Neural crest cell (in vitro differentiated cells): Measurements from ENCODE around the gene PLAAT2. TPM values are rescaled to one million over a fixed set of nuclear protein-coding genes. Genes with fewer than 3 reads are reported as not detected.

ENCODE experiments used
- DNase-seq: peaks from one replicate; pipeline ENCODE4 v3.0.0; 2021; ENCODE audit warnings: low read depth, mixed read lengths, low spot score
- H3K27ac Mint-ChIP-seq: one replicate; pipeline ENCODE4 v1.8.0; 2021; ENCODE audit warnings: mild to moderate bottlenecking, mixed read lengths; ENCODE audit not compliant: unreplicated experiment
- H3K27me3 Mint-ChIP-seq: 2 replicates; pipeline ENCODE4 v1.8.0; 2021; ENCODE audit warnings: low read depth, mild to moderate bottlenecking, mixed read lengths
- H3K36me3 Mint-ChIP-seq: 2 replicates; pipeline ENCODE4 v1.8.0; 2021; ENCODE audit warnings: low read depth, mild to moderate bottlenecking, mixed read lengths
- H3K4me1 Mint-ChIP-seq: 2 replicates; pipeline ENCODE4 v1.8.0; 2021; ENCODE audit warnings: mixed read lengths
- H3K4me3 Mint-ChIP-seq: one replicate; pipeline ENCODE4 v1.8.0; 2021; ENCODE audit warnings: mild to moderate bottlenecking, mixed read lengths
- H3K9me3 Mint-ChIP-seq: 2 replicates; pipeline ENCODE4 v1.8.0; 2021; ENCODE audit warnings: mixed read lengths
- total RNA-seq: library from RNA; stranded (reverse); gene quantifications from 2 replicates; pipeline ENCODE4 v1.2.1, GENCODE V29; 2021
- TF ChIP-seq, protein P1 (sequence below): fragments of 200-600 bp; sonication (generic); conservative IDR thresholded peaks from 2 replicates; pipeline ENCODE4 v1.5.0; 2021; ENCODE audit warnings: antibody characterized with exemption, mild to moderate bottlenecking

The PLAAT2 gene
- total RNA-seq, 1 donor from 2014 or later: not detected

DNA sequence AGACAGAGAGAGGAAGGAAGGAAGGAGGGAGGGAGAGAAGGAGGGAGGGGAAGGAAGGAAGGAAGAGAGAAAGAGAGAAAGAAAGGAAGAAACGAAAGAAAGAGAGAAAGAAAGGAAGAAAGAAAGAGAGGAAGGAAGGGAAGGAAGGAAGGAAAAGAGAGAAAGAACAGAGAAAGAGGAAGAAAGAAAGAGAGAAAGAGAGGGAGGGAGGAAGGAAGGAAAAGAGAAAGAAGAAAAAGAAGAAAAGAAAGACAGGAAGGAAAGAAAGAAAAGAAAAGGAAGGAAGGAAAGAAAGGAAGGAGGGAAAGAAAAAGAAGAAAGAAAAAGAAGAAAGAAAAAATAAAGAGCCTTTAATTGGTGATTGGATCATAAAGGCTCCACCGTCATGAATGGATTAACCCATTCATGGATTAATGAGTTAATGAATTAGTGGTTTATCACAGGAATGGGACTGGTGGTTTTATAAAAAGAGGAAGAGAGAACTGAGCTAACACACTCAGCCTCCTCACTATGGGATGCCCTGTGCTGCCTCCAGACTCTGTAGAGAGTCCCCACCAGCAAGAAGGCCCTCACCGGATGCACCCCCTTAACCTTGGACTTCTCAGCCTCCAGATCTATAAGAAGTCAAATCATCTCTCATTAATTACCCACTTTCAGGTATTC is 9.0 kb upstream of the PLAAT2 start:
- Mint-ChIP-seq H3K4me1 (peaks cover 22% of the 10 kb centered on the region), H3K27ac (no peak overlapping the region), H3K27me3 (no peaks in the 10 kb centered on the region), H3K9me3 (no peaks in the 10 kb centered on the region), H3K36me3 (no peaks in the 10 kb centered on the region), H3K4me3 (no peak overlapping the region)
- TF ChIP-seq, protein P1, sequence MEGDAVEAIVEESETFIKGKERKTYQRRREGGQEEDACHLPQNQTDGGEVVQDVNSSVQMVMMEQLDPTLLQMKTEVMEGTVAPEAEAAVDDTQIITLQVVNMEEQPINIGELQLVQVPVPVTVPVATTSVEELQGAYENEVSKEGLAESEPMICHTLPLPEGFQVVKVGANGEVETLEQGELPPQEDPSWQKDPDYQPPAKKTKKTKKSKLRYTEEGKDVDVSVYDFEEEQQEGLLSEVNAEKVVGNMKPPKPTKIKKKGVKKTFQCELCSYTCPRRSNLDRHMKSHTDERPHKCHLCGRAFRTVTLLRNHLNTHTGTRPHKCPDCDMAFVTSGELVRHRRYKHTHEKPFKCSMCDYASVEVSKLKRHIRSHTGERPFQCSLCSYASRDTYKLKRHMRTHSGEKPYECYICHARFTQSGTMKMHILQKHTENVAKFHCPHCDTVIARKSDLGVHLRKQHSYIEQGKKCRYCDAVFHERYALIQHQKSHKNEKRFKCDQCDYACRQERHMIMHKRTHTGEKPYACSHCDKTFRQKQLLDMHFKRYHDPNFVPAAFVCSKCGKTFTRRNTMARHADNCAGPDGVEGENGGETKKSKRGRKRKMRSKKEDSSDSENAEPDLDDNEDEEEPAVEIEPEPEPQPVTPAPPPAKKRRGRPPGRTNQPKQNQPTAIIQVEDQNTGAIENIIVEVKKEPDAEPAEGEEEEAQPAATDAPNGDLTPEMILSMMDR: no peak
- DNase-seq: no peak

GRCh38 chr11:63569570-63569969 is 6.4 kb upstream of the PLAAT2 start:
- H3K27ac Mint-ChIP-seq: no peak overlapping the region
- no peak overlapping the region for H3K4me3 Mint-ChIP-seq
- peaks cover 16% of the 10 kb centered on the region for H3K4me1 Mint-ChIP-seq
- H3K27me3 Mint-ChIP-seq: no peaks in the 10 kb centered on the region
- no peaks in the 10 kb centered on the region for H3K36me3 Mint-ChIP-seq
- no peaks in the 10 kb centered on the region for H3K9me3 Mint-ChIP-seq
- DNase-seq: no peak
- TF ChIP-seq, protein P1: no peak

DNA sequence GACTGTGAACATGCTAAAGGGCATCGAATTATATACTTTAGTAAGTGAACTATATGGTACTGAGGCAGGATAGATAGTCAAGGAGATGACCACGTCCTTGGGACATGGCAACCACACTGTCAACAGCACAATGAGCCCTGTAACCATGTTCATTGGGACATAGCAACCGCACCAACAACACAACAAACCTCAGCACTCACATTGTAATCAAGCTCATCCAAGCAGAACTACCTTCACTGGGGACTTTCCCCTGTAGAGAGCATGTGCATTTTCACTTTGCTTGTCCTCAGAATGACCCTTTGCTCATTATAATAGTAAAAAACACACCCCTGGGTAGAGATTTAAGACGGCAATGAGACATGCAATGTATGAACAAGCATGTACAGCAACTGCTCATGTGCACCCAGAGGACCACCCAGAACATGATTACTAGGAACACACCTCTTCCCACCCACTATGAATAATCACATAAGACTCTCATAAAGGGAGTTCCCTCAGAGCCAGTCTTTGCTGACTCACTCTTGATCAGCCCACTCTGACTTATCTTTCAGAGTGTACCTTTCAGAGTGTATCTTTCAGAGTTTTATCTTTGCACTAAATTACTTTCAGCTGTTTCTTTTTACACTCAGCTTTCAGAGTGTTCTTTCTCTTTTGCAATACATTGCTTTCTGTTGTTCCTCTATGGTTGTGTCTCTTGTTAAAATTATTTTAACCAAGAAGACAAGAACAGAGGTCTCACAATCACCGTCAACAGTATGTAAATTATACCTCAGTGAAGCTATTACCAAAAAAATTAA is 4.1 kb upstream of the PLAAT2 start:
- H3K36me3 Mint-ChIP-seq: no peaks in the 10 kb centered on the region
- H3K4me1 Mint-ChIP-seq: peaks cover 13% of the 10 kb centered on the region
- no peak for DNase-seq
- H3K4me3 Mint-ChIP-seq: no peak overlapping the region
- TF ChIP-seq, protein P1: no peak
- no peak overlapping the region for H3K27ac Mint-ChIP-seq
- no peaks in the 10 kb centered on the region for H3K27me3 Mint-ChIP-seq
- no peaks in the 10 kb centered on the region for H3K9me3 Mint-ChIP-seq

- Mint-ChIP-seq H3K9me3 (no peaks in the 10 kb centered on the region), H3K36me3 (no peaks in the 10 kb centered on the region), H3K4me1 (peaks cover 13% of the 10 kb centered on the region), H3K27ac (no peak overlapping the region), H3K27me3 (no peaks in the 10 kb centered on the region), H3K4me3 (no peak overlapping the region)
- TF ChIP-seq, protein P1: no peak
- DNase-seq: no peak
Measured at GRCh38 chr11:63564784-63565350, 1.7 kb upstream of the PLAAT2 start.

DNA sequence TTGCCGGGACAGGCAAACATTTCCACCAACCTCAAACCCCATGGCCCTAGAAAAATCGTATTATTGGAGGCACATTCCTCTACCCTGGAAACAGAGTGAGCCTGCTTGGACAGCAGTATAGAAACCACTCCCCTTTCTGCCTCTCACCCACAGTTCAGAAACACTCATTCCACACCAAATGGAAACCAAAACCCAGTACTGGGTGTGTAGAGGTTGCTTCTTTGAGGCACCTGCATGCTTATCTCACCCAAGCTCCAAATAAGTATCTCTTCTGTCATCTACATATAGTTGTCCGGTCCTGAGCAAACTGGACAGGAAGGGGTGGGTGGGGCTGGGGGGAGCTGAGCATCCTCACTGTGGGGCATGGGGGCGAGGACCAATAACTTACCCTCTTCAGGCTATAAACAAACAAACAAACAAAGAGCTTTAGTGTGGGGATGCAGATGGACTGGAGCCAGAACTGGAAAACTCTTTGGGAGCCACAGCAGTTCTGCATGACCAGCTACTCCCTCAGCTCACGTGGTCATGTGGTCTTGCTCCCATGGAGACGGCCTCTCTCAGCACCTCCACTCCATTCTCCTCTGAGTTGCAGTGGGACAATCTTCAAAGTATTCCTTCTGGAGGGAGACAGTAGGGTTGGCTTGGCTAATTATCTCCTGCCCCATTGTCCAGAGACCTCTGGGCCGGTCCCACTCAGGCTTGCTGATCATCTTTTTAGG is 1.0 kb upstream of the PLAAT2 start:
- Mint-ChIP-seq H3K9me3 (no peaks in the 10 kb centered on the region), H3K27me3 (no peaks in the 10 kb centered on the region), H3K4me3 (no peak overlapping the region), H3K36me3 (no peaks in the 10 kb centered on the region), H3K27ac (no peak overlapping the region), H3K4me1 (peaks cover 13% of the 10 kb centered on the region)
- DNase-seq: no peak
- TF ChIP-seq, protein P1: no peak
